A673 (cell line): ENCODE results near the gene BARHL1. TPM values are rescaled to one million over a fixed set of nuclear protein-coding genes. Genes with fewer than 3 reads are reported as not detected.

ENCODE experiments used
- BruUV-seq: library from RNA; stranded (reverse); fragments of 400-500 nt; replicated peaks from 2 replicates; lab custom pipeline; 2021; lab: Mats Ljungman, UMichigan
- CTCF ChIA-PET: fragments of 300-600 bp; sonication (Branson Sonifier 250); formaldehyde crosslinking; loops from one replicate; lab custom pipeline; 2022; ENCODE audit warnings: antibody characterized with exemption; lab: Charles Lee
- POLR2A ChIA-PET: fragments of 300-600 bp; sonication (Branson Sonifier 250); formaldehyde crosslinking; loops from one replicate; lab custom pipeline; 2022; ENCODE audit warnings: antibody characterized with exemption; ENCODE audit not compliant: low non-redundant PET; lab: Charles Lee
- DNase-seq: peaks from one replicate; pipeline ENCODE4 v3.0.0-alpha.2; 2015; ENCODE audit warnings: low spot score
- H3K27ac ChIP-seq: fragments of 200-600 bp; sonication (generic); 2 replicates; pipeline ENCODE4 v1.5.1; 2016; ENCODE audit warnings: mixed run types, low read depth, mild to moderate bottlenecking, mixed read lengths, antibody characterized with exemption, low read length; ENCODE audit not compliant: poor library complexity, severe bottlenecking
- H3K27me3 ChIP-seq: fragments of 200-600 bp; sonication (generic); replicated peaks from 2 replicates; pipeline ENCODE4 v1.6.1; 2017; ENCODE audit warnings: mixed run types, low read depth, mild to moderate bottlenecking, mixed read lengths, antibody characterized with exemption, low read length; ENCODE audit not compliant: insufficient read depth, poor library complexity
- H3K36me3 ChIP-seq: fragments of 200-600 bp; sonication (generic); 2 replicates; pipeline ENCODE4 v1.6.1; 2016; ENCODE audit warnings: mixed run types, mild to moderate bottlenecking, mixed read lengths, antibody characterized with exemption, low read length; ENCODE audit not compliant: insufficient read depth, poor library complexity, severe bottlenecking
- H3K4me1 ChIP-seq: fragments of 200-600 bp; sonication (generic); 2 replicates; pipeline ENCODE4 v1.6.1; 2017; ENCODE audit warnings: mixed run types, mild to moderate bottlenecking, mixed read lengths, antibody characterized with exemption, low read length; ENCODE audit not compliant: insufficient read depth, poor library complexity, severe bottlenecking
- H3K4me3 ChIP-seq: fragments of 200-600 bp; sonication (generic); 2 replicates; pipeline ENCODE4 v1.5.1; 2016; ENCODE audit warnings: low read depth, mixed run types, mild to moderate bottlenecking, mixed read lengths, low read length; ENCODE audit not compliant: poor library complexity, severe bottlenecking
- H3K9me3 ChIP-seq: fragments of 200-600 bp; sonication (generic); 2 replicates; pipeline ENCODE4 v1.6.1; 2016; ENCODE audit warnings: mixed run types, low read depth, mild to moderate bottlenecking, mixed read lengths, antibody characterized with exemption, low read length; ENCODE audit not compliant: poor library complexity, severe bottlenecking
- EZH2 ChIP-seq: fragments of 200-600 bp; sonication (generic); IDR thresholded peaks from 2 replicates; pipeline ENCODE4 v1.6.1; 2017; ENCODE audit warnings: borderline replicate concordance, low read depth, mild to moderate bottlenecking, mixed read lengths, antibody characterized with exemption, low read length; ENCODE audit not compliant: poor library complexity, severe bottlenecking
- intact Hi-C: fragments of 100-400 bp; cut with micrococcal nuclease; formaldehyde crosslinking; loops from one replicate; pipeline ENCODE4 v1.10.0; 2022; ENCODE audit not compliant: unreplicated experiment
- total RNA-seq: library from RNA; stranded (reverse); gene quantifications from 2 replicates; pipeline ENCODE4 v1.2.3, GENCODE V29; 2021
- TF ChIP-seq, protein P1 (sequence below): fragments of 300-800, 200-600 bp; sonication (generic); conservative IDR thresholded peaks from 2 replicates; pipeline ENCODE4 v1.5.1; 2017; ENCODE audit warnings: low read depth, mild to moderate bottlenecking, antibody characterized with exemption, low read length, moderate library complexity, mixed read lengths

The BARHL1 gene
- total RNA-seq, 1 experiment from 2014 or later = not detected

DNA sequence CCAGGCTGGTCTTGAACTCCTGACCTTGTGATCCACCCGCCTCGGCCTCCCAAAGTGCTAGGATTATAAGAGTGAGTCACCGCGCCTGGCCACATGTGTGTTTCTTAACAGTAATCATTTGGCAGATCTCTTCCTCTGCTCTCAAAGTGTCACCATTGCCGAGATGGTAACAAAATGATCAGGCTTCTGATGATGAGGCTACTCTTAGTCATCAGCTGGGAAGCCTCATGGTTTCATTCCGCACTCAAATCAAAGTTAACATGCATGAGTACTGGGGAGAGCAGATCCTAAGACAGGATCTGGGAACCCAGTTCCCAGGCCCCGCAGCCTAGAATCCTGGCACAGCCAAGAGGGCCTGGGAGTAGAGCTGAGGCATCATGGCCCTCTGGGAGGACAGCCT is 27.4 kb downstream of the BARHL1 start:
- BruUV-seq = no TSS peak
- intact Hi-C loops = no loop called here
- ChIA-PET POLR2A (no interaction called here), CTCF (no interaction called here)
- Histone ChIP-seq H3K36me3 (peaks cover 7% of the 10 kb centered on the region), H3K27me3 (no peaks in the 10 kb centered on the region), H3K27ac (no peak overlapping the region), H3K9me3 (no peaks in the 10 kb centered on the region), H3K4me3 (no peak overlapping the region), H3K4me1 (no peaks in the 10 kb centered on the region)
- TF ChIP-seq EZH2 = no peak
- TF ChIP-seq, protein P1, sequence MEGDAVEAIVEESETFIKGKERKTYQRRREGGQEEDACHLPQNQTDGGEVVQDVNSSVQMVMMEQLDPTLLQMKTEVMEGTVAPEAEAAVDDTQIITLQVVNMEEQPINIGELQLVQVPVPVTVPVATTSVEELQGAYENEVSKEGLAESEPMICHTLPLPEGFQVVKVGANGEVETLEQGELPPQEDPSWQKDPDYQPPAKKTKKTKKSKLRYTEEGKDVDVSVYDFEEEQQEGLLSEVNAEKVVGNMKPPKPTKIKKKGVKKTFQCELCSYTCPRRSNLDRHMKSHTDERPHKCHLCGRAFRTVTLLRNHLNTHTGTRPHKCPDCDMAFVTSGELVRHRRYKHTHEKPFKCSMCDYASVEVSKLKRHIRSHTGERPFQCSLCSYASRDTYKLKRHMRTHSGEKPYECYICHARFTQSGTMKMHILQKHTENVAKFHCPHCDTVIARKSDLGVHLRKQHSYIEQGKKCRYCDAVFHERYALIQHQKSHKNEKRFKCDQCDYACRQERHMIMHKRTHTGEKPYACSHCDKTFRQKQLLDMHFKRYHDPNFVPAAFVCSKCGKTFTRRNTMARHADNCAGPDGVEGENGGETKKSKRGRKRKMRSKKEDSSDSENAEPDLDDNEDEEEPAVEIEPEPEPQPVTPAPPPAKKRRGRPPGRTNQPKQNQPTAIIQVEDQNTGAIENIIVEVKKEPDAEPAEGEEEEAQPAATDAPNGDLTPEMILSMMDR = no peak
- no peak for DNase-seq

DNA sequence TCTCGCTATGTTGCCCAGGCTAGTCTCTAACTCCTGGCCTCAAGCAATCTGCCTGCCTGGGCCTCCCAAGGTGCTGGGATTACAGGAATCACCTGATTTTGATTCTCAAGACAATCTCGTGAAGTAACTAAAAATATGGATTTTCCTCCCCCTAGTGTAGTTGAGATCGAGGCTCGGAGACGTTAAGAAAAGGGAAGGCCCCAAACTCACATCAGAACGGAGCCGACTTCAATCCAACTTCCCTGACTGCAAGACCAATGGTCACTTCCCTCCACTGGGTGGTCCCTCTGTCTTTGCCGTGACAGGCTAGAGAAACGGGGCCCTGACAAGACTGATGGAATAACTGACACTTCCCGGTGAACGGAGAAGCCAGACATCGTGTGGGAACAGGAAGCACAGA is 28.3 kb downstream of the BARHL1 start:
- DNase-seq = no peak
- Histone ChIP-seq H3K4me1 (no peaks in the 10 kb centered on the region), H3K27ac (no peak overlapping the region), H3K27me3 (no peaks in the 10 kb centered on the region), H3K4me3 (no peak overlapping the region), H3K36me3 (peaks cover 7% of the 10 kb centered on the region), H3K9me3 (no peaks in the 10 kb centered on the region)
- intact Hi-C loops = no loop called here
- TF ChIP-seq EZH2 = no peak
- TF ChIP-seq, protein P1 = no peak
- no TSS peak for BruUV-seq
- POLR2A ChIA-PET = no interaction called here
- CTCF ChIA-PET = no interaction called here

DNA sequence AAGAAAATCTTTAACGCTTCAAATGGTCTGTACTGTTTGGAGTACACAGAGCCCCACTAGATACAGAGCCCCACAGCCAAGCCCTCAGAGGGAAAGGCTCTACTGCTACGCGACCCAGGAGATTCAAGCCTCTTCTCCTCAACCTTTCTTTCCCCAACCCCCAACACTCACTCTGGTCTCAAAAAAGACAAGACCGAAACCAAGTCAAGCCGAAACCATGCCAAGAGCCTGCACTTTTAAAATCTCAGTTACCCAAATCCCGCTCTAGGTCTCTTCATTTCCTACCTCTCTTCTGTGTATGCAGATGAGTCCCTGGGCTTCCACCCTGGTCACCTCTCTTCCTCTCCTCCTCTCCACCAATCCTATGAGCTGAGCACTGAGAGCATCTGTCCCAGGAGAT is 31.9 kb downstream of the BARHL1 start:
- H3K4me3 ChIP-seq = no peak overlapping the region
- H3K27me3 ChIP-seq = no peaks in the 10 kb centered on the region
- no peaks in the 10 kb centered on the region for H3K9me3 ChIP-seq
- intact Hi-C loops = no loop called here
- CTCF ChIA-PET = no interaction called here
- H3K27ac ChIP-seq = no peak overlapping the region
- BruUV-seq = no TSS peak
- POLR2A ChIA-PET = no interaction called here
- H3K4me1 ChIP-seq = no peaks in the 10 kb centered on the region
- no peak for DNase-seq
- TF ChIP-seq EZH2 = no peak
- TF ChIP-seq, protein P1 = no peak
- peaks cover 17% of the 10 kb centered on the region for H3K36me3 ChIP-seq
